SHP77 (cell line): Measurements from ENCODE around the gene ZDHHC7.
A peak's percentile ranks its signal among the peaks of the same experiment; 100 is the strongest.

Experiments used
- DNase-seq, 2 experiments: peaks; one replicate each; lab custom pipeline; 2025; lab: John Stamatoyannopoulos, UW

The ZDHHC7 gene

GRCh38 chr16:84993926-84994325, 17.4 kb downstream of the ZDHHC7 start:
- DNase-seq = no peak

- DNase-seq = no peak
Measured at GRCh38 chr16:84992717-84993075, 18.6 kb downstream of the ZDHHC7 start.

GRCh38 chr16:84990782-84991181, 20.6 kb downstream of the ZDHHC7 start:
- no peak for DNase-seq

GRCh38 chr16:84989749-84990620, 21.4 kb downstream of the ZDHHC7 start:
- DNase-seq = no peak

GRCh38 chr16:84988328-84989080, 22.8 kb downstream of the ZDHHC7 start:
- no peak for DNase-seq

GRCh38 chr16:84986879-84987278, 24.5 kb downstream of the ZDHHC7 start:
- DNase-seq = no peak

- no peak for DNase-seq
Measured at GRCh38 chr16:84986102-84986501, 25.2 kb downstream of the ZDHHC7 start.

GRCh38 chr16:84985079-84986065, 26.0 kb downstream of the ZDHHC7 start:
- no peak for DNase-seq

- no peak for DNase-seq
Measured at GRCh38 chr16:84982434-84982833, 28.9 kb downstream of the ZDHHC7 start.

GRCh38 chr16:84979516-84979915, 31.8 kb downstream of the ZDHHC7 start:
- no peak for DNase-seq

GRCh38 chr16:84976644-84977400, 34.5 kb downstream of the ZDHHC7 start:
- DNase-seq = no peak

GRCh38 chr16:84975522-84975921, 35.8 kb downstream of the ZDHHC7 start:
- no peak for DNase-seq

- DNase-seq = no peak
Measured at GRCh38 chr16:84975066-84975465, 36.3 kb downstream of the ZDHHC7 start.

GRCh38 chr16:84973776-84974523, 37.4 kb downstream of the ZDHHC7 start:
- no peak for DNase-seq

- no peak for DNase-seq
Measured at GRCh38 chr16:84973236-84973635, 38.1 kb downstream of the ZDHHC7 start.

- peak; percentile 83 to 86 for DNase-seq
Measured at GRCh38 chr16:84970447-84971127, 40.7 kb downstream of the ZDHHC7 start.

GRCh38 chr16:84967828-84968227, 43.5 kb downstream of the ZDHHC7 start:
- no peak for DNase-seq

GRCh38 chr16:84965428-84966415, 45.6 kb downstream of the ZDHHC7 start:
- no peak for DNase-seq
